Astrocyte of the spinal cord (primary cell): ENCODE data around the gene PAPPA.

Experiments
- DNase-seq: peaks from one replicate; pipeline ENCODE4 v3.0.0; 2011; ENCODE audit warnings: low read depth, low spot score
- H3K4me3 ChIP-seq: 2 replicates; pipeline ENCODE4 v1.5.1; 2011; ENCODE audit warnings: low read depth, mild to moderate bottlenecking, low read length, moderate library complexity
- in situ Hi-C: cut with HindIII; loops from 2 replicates; pipeline ENCODE4 v1.10.0; 2017; ENCODE audit warnings: low sequenced_read_pairs
- TF ChIP-seq, protein P1 (sequence below): IDR thresholded peaks from 2 replicates; pipeline ENCODE4 v1.5.1; 2012; ENCODE audit warnings: low read depth, mild to moderate bottlenecking, low read length, inconsistent platforms

The PAPPA gene

DNA sequence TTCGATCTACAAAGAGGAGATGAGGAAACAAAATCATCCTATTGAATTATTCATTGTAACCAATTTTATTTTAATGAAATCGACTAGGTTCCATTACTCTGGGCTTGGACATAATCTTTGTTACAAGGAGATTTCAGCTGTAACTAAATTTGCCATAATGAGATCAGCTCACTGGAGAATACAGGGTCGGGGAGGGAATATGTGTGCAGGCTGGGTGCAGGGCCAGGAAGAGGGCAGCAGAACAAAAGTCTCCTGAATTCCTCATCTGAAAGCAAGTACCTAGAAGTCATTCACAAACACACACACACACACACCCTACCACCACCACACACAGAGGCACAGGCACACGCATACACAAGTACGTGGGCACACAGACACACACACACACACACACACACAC, 151.2 kb downstream of the PAPPA start:
- in situ Hi-C loops = no loop called here

DNA sequence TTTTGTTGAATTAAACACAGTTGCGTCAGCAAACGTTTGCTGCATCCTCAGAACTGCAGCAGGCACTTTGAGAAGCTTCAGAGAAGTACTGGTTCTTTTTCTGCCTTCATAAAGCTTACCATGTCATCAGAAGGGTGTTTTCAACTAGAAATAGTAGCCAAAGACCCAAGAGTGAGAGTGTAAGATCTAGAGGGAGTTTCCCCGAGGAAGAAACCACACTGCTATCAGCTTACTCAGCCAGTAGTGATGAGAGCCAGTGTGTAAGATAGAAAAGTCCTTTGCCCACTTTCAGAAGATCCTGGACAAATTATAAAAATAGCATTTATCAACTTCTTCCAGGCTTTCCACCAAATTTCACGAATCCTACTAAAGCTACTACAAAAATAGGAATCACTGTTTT, 154.5 kb downstream of the PAPPA start:
- DNase-seq = no peak
- TF ChIP-seq, protein P1, sequence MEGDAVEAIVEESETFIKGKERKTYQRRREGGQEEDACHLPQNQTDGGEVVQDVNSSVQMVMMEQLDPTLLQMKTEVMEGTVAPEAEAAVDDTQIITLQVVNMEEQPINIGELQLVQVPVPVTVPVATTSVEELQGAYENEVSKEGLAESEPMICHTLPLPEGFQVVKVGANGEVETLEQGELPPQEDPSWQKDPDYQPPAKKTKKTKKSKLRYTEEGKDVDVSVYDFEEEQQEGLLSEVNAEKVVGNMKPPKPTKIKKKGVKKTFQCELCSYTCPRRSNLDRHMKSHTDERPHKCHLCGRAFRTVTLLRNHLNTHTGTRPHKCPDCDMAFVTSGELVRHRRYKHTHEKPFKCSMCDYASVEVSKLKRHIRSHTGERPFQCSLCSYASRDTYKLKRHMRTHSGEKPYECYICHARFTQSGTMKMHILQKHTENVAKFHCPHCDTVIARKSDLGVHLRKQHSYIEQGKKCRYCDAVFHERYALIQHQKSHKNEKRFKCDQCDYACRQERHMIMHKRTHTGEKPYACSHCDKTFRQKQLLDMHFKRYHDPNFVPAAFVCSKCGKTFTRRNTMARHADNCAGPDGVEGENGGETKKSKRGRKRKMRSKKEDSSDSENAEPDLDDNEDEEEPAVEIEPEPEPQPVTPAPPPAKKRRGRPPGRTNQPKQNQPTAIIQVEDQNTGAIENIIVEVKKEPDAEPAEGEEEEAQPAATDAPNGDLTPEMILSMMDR = no peak
- in situ Hi-C loops = no loop called here
- H3K4me3 ChIP-seq = no peak overlapping the region

More for the DNA sequence above, 151.2 kb downstream of the PAPPA start:
- TF ChIP-seq, protein P1 = no peak
- H3K4me3 ChIP-seq = no peak overlapping the region
- DNase-seq = no peak

DNA sequence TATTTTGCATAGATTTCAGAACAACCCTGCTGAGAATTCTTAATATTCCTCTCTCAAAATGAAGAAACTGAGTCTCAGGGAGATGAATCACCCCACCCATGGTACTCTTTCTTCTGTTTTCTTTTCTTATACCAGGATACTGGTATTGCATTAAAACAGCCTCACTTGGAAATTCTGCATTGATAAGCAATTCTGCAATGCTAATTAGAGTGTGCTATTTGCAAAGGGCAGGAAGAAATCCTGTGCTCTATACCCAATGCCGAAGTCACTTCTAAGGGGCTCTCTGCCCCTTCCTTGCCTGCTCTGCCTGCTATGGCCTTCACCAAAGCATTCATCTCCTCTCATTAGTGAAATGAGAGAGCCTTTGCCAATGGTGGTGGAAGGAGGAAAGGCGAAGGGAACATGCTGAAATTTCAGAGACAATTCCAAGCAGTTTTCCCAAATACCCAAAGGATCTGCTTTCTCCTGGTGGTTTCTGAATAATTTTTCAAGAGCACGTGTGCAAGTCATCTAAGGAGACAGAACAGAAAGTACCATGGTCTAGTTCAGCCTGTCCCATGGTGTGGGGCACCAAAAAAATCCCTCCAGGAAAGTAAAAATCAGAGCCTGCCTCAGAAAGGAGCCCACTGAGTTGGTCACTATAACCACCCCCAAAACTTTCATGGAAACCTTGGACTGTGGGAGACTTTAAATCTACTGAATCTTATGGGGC, 156.5 kb downstream of the PAPPA start:
- no peak overlapping the region for H3K4me3 ChIP-seq
- no peak for DNase-seq
- TF ChIP-seq, protein P1 = no peak
- in situ Hi-C loops = no loop called here

DNA sequence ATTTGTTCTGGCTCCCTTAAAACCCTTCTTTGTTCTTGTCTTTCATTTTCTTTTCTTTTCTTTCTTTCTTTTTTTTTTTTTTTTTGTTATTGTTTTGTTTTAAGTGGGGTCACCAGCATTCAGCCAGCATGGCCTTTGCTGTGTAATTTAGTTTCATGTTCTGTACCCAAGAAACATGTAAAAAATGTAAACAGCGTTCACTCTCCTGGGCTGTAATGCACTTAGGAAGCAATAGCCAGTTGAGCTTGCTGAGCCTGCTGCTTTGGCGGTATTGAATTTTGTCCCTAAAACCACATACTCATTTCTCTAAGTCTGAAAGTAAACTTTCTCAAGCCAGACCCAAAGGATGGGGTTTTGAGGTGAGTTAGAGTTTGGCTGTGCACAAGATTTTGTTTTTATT, 158.6 kb downstream of the PAPPA start:
- H3K4me3 ChIP-seq = no peak overlapping the region
- in situ Hi-C loops = no loop called here
- TF ChIP-seq, protein P1 = no peak
- DNase-seq = peak; percentile 30

DNA sequence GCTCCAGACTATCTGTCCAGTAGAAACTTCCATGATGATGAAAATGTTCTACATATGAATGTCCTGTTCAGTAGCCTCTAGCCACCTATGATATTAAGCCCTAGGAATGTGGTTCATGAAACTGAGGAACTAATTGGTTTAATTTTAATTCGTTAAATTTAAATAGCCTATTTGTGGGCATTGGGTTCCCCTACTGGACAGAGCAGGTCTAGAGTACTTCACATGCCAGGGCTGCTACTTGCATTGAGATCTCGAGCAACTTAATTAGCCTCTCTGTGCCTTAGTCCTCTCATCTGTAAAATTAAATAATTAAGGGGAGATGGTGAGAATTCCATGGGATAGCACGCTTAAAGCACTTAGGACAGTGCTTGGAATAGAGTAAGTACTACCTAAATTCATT, 160.0 kb downstream of the PAPPA start:
- H3K4me3 ChIP-seq = no peak overlapping the region
- no peak for DNase-seq
- in situ Hi-C loops = no loop called here
- TF ChIP-seq, protein P1 = peak; percentile 13

DNA sequence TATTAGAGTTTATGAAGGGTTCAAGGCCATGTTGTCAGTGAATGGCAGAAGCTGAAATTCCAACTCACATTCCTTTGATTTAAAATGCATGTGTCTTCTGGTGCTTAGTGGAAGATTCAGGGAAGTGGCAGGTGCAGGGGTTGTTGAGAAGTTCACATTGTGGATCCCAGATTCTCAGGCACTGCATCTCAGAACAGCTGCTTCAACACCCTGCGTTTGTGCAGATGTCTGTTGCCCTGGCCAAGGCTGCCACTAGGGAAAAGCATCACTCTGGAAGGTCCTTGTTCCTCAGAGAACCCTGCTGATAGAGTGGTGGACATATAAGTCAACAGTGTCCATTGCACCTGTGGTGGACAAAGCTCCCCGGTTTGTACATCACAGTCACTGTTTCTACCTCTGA, 162.7 kb downstream of the PAPPA start:
- in situ Hi-C loops = no loop called here
- H3K4me3 ChIP-seq = no peak overlapping the region
- TF ChIP-seq, protein P1 = no peak
- no peak for DNase-seq
